Stimulated activated effector memory CD8-positive, alpha-beta T cell treated with anti-CD3 and anti-CD28 coated beads, Interleukin-12 subunit alpha, Interleukin-12 subunit beta, amount 100 ng/mL, for 72 hours (primary cell): ENCODE results near the gene ETV1.

Experiments used
- ATAC-seq: fragments of 150-1000 bp; cut with Tn5 transposase; 2 replicates; pipeline ENCODE4 v1.10.0; 2021
- DNase-seq, 2 donors: peaks; one replicate each; pipeline ENCODE4 v3.0.0; 2021 to 2022; ENCODE audit warnings: low spot score in 2 of 2
- H3K27ac Mint-ChIP-seq: one replicate; pipeline ENCODE4 v1.8.0; 2022; ENCODE audit warnings: mild to moderate bottlenecking, mixed read lengths
- H3K36me3 Mint-ChIP-seq: one replicate; pipeline ENCODE4 v1.8.0; 2022; ENCODE audit warnings: mild to moderate bottlenecking, mixed read lengths
- H3K4me1 Mint-ChIP-seq: one replicate; pipeline ENCODE4 v1.8.0; 2022; ENCODE audit warnings: mixed read lengths
- H3K4me3 Mint-ChIP-seq: one replicate; pipeline ENCODE4 v1.8.0; 2022; ENCODE audit warnings: mild to moderate bottlenecking, mixed read lengths
- H3K9me3 Mint-ChIP-seq: one replicate; pipeline ENCODE4 v1.8.0; 2022; ENCODE audit warnings: mixed read lengths

Gene ETV1

DNA sequence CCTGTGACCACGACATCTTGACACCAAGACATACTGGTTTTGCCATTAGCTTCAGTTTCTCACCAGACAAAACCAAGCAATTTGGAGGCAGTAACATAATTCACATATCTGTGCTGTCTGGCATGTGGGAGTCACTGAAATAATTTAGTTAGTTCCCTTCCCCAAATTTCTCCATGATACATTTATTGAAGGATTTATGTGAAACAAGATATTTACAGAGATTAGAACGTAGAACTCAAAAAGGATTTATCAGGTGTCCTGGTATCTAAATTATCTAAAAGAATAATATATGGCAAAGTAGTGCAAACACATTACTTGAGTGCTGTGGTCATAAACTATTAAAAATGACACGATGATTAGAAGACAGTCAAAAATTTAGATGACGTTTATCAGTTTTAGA is 98.7 kb downstream of the ETV1 start:
- ATAC-seq: no peak
- no peaks in the 10 kb centered on the region for H3K36me3 Mint-ChIP-seq
- DNase-seq: no peak
- peaks cover 2% of the 10 kb centered on the region for H3K4me1 Mint-ChIP-seq
- H3K4me3 Mint-ChIP-seq: no peak overlapping the region
- H3K27ac Mint-ChIP-seq: no peak overlapping the region
- no peaks in the 10 kb centered on the region for H3K9me3 Mint-ChIP-seq

DNA sequence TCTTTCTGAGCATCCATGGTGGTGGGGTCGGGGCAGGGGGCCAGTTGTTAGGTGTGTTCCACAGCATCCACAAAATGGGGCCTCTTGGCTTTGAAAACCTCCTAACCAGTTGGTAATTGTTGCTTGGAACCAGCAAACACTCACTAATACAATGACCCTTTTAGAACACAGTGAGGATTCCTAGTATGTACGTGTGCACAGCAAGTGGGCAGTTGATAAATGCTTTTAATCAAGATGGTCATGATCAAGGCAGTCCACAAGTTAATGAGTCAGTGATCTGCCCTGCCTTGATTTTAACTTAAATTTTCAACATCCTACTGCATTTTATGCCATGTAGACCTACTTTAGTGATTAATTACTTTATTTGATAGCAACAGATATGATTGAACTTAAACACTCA is 103.1 kb downstream of the ETV1 start:
- DNase-seq (no peak), ATAC-seq (no peak)
- H3K4me1 Mint-ChIP-seq: no peaks in the 10 kb centered on the region
- H3K9me3 Mint-ChIP-seq: no peaks in the 10 kb centered on the region
- H3K27ac Mint-ChIP-seq: no peak overlapping the region
- H3K36me3 Mint-ChIP-seq: no peaks in the 10 kb centered on the region
- H3K4me3 Mint-ChIP-seq: no peak overlapping the region

DNA sequence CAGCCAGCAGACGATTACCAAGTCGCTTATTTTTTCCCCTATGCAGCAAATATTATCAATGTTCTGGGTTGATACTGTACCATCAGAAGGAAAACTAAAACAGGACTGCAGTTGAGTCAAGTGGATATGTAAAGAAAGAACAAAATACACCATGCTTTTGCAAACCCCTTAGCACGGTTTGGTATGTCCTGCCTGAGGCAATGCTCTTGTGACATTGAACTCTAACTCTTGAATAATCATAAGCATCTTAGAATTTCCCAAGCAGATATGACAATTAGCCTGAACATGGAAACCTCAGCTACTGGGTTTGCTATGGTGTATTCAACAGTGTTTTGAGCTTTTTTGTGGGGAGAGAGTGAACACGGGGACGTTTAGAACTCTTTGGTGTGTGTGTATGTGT is 107.4 kb downstream of the ETV1 start:
- no peak overlapping the region for H3K27ac Mint-ChIP-seq
- no peaks in the 10 kb centered on the region for H3K4me1 Mint-ChIP-seq
- no peak for DNase-seq
- H3K4me3 Mint-ChIP-seq: no peak overlapping the region
- ATAC-seq: no peak
- no peaks in the 10 kb centered on the region for H3K9me3 Mint-ChIP-seq
- H3K36me3 Mint-ChIP-seq: no peaks in the 10 kb centered on the region

DNA sequence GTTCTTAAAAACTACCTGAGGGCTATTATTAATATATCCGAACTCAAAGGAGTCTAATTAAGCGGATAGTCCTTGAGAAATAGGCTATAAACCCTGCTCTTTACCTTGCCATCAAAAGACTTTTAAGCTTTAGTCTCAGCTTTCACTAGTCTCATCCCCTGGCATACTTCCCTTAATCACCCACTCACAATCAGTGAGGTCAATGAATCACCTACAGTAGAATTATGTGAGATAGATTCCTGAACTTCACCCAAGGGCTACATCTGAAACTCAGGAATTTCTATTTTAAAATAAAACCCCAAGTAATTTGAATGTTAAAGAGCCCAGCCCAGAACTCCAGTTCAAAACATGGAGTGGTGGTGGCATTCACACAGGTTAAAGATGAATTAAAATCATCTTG is 108.7 kb downstream of the ETV1 start:
- no peak for ATAC-seq
- H3K27ac Mint-ChIP-seq: no peak overlapping the region
- H3K36me3 Mint-ChIP-seq: no peaks in the 10 kb centered on the region
- no peak overlapping the region for H3K4me3 Mint-ChIP-seq
- H3K4me1 Mint-ChIP-seq: no peaks in the 10 kb centered on the region
- no peak for DNase-seq
- no peaks in the 10 kb centered on the region for H3K9me3 Mint-ChIP-seq

DNA sequence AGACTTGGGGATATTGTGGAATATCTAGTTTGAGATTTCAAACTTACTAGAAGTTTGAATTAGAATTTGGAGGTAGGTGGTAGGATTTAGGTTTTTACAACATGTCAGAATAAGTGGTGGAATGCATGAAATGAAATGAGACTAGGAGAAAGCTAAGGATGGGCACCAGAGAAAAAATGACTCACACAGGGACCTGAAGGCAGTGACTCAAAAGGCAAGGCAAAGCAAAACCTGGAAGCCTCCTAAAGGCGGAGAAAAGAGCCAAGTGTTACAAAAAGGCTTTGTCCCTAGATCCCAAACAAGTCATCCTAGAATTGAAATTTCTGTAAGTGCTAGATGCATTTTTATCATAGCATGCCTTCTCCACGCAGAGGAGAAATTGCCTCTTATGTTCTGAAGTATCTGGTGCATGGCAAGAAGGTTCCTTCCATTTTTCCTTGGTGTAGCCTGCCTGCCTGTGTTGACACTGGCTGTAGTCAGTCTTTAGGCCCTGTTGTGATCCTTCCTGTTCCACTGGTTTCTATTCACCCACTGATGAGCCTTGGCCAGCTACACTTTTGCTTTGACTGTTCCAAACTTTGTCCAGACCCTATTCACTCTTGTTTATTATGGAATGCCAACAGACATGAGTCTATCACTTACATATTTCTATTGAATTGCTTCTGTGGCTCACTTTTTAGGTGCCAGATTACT is 109.3 kb downstream of the ETV1 start:
- H3K36me3 Mint-ChIP-seq: no peaks in the 10 kb centered on the region
- DNase-seq (no peak), ATAC-seq (no peak)
- no peak overlapping the region for H3K27ac Mint-ChIP-seq
- H3K4me1 Mint-ChIP-seq: no peaks in the 10 kb centered on the region
- no peak overlapping the region for H3K4me3 Mint-ChIP-seq
- no peaks in the 10 kb centered on the region for H3K9me3 Mint-ChIP-seq

DNA sequence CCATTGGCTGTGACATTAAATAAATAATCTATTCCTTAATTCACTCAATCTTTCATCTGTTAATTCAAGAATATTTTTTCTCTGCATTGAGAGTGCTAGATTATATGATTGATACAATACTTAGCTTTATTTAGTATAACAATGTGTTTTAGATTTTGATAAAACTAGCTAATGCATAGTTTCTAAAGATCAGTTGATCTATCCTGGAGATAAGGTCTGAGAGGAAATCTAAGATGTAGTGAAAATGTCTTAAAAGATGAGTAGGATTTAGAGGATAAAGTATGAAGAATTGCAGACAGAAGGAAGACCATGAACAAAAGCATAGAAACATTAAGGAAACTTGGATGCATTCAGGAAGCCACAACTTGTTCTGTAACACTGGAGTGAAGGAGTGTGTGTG is 110.3 kb downstream of the ETV1 start:
- no peak overlapping the region for H3K27ac Mint-ChIP-seq
- H3K4me3 Mint-ChIP-seq: no peak overlapping the region
- peaks cover 5% of the 10 kb centered on the region for H3K4me1 Mint-ChIP-seq
- H3K9me3 Mint-ChIP-seq: no peaks in the 10 kb centered on the region
- H3K36me3 Mint-ChIP-seq: no peaks in the 10 kb centered on the region
- ATAC-seq (no peak), DNase-seq (no peak)

DNA sequence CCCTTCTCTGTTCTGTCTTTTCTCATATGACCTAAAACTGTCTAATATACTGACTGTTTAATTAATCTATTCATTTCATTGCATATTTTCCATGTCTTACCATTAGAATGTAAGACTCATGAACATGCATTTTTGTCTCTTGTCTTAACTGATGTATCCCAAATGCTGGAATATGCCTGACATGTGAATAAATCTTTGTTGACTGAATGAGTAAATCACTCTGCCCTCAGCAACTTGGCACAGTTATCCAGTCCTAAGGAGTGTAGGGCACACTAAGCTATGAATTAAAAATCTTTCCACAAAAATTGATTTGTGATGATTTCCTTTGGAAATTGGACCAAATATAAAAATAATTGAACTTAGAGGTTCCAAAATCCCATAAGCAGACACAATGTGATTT is 111.3 kb downstream of the ETV1 start:
- Mint-ChIP-seq H3K36me3 (no peaks in the 10 kb centered on the region), H3K9me3 (no peaks in the 10 kb centered on the region), H3K4me3 (no peak overlapping the region), H3K4me1 (peaks cover 5% of the 10 kb centered on the region), H3K27ac (no peak overlapping the region)
- ATAC-seq (no peak), DNase-seq (no peak)

DNA sequence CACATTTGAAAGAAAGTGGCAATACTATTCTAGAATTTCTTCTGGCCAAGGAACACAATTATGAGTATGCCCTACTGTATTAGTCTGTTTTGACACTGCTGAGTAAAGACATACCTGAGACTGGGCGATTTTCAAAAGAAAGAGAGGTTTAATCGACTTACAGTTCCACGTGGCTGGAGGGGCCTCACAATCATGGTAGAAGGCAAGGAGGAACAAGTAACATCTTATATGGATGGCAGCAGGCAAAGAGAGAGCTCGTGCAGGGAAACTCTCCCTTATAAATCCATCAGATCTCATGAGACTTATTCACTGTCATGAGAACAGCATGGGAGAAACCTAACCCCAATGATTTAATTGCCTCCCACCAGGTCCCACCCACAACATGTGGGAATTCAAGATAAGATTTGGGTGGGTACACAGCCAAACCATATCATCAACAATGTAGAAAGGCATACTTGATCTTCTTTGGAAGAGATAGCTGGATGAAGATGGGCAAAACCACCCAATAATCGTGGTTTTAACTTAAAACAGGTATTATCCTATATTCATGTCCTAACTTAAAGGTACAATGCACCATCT is 113.9 kb downstream of the ETV1 start:
- no peak for ATAC-seq

DNA sequence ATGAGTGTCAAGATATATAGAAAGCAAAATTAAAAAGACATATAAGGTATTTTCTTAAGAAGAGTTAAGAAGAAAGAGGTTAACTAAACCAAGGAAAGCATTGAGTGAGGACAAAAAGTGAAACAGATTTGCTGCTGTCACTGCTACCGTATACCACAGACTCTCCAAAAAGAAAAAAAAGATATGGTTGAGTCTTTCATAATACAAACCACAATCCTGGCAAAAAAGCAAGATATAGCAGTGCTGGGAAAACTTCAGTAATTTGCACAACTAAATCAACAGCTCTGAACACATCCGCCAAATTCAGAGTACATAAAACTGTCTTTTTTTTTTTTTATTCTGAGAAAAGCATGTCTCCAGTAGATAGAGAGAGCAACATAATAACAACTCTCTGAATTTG is 114.7 kb downstream of the ETV1 start:
- no peaks in the 10 kb centered on the region for H3K9me3 Mint-ChIP-seq
- no peak overlapping the region for H3K27ac Mint-ChIP-seq
- H3K4me3 Mint-ChIP-seq: no peak overlapping the region
- ATAC-seq (no peak), DNase-seq (no peak)
- H3K4me1 Mint-ChIP-seq: peaks cover 5% of the 10 kb centered on the region
- H3K36me3 Mint-ChIP-seq: no peaks in the 10 kb centered on the region

More for the DNA sequence above, 113.9 kb downstream of the ETV1 start:
- peaks cover 5% of the 10 kb centered on the region for H3K4me1 Mint-ChIP-seq
- H3K36me3 Mint-ChIP-seq: no peaks in the 10 kb centered on the region
- H3K4me3 Mint-ChIP-seq: no peak overlapping the region
- H3K27ac Mint-ChIP-seq: no peak overlapping the region
- DNase-seq: no peak
- H3K9me3 Mint-ChIP-seq: no peaks in the 10 kb centered on the region

DNA sequence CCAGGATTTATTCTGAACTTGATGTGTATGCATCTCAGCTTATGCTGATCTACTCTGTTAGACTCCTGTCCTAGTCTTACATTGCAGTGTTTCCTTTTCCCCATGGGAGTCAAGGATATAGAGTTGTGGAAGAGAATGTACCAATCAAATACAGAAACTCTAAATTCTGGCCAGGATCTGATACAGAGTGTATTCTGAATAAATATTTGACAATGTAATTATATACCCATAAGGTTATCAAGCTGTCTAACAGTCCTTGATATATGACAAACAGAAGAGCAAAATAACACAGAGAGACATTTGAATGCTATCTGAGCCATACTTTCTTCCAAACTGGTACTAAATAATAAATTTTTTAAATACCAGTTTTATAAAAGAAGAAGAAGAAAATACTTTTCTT is 116.8 kb downstream of the ETV1 start:
- Mint-ChIP-seq H3K27ac (no peak overlapping the region), H3K4me3 (no peak overlapping the region), H3K9me3 (no peaks in the 10 kb centered on the region), H3K4me1 (peaks cover 5% of the 10 kb centered on the region), H3K36me3 (no peaks in the 10 kb centered on the region)
- DNase-seq (no peak), ATAC-seq (no peak)

DNA sequence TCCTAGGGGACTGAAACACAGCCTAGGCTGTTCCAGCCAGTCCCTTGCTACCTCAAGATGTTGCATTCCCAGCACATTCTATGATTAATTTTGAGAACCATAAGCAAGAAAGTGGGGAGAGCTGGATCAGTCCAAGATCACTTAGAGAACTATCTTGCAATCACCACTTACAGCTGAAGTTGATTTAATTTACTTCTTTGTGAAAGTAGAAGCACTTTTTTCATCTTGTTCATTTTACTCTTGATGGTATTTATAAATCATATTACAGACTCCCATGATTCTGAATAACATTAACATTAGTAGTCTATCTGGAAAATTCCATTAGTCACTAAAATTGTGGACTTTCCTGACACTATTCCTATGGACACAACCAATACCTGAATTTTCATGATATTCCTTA is 118.5 kb downstream of the ETV1 start:
- peaks cover 5% of the 10 kb centered on the region for H3K4me1 Mint-ChIP-seq
- DNase-seq (no peak), ATAC-seq (no peak)
- no peaks in the 10 kb centered on the region for H3K36me3 Mint-ChIP-seq
- H3K9me3 Mint-ChIP-seq: peaks cover 3% of the 10 kb centered on the region
- no peak overlapping the region for H3K27ac Mint-ChIP-seq
- H3K4me3 Mint-ChIP-seq: no peak overlapping the region

DNA sequence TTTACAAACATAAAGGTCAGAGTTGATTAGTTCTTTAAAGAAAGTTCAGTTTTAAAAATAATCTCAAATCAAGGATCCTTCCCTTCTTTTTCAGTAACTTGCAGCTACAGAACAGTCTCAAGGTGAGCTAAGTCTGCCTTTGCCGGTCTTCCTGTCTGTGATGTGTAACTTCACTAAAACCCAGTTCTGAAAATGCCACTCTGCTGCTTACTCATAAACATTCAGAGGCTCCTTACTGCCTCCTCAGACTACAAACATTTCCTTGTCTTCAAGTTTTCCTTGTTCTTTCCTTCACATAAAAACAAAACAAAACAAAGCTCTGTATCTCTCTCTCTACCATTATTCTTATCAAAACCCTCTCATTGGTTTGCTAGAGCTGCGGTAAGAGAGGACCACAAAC is 128.7 kb downstream of the ETV1 start:
- H3K27ac Mint-ChIP-seq: no peak overlapping the region
- no peak for DNase-seq
- ATAC-seq: no peak
- H3K36me3 Mint-ChIP-seq: no peaks in the 10 kb centered on the region
- no peaks in the 10 kb centered on the region for H3K9me3 Mint-ChIP-seq
- H3K4me1 Mint-ChIP-seq: peaks cover 5% of the 10 kb centered on the region
- no peak overlapping the region for H3K4me3 Mint-ChIP-seq

DNA sequence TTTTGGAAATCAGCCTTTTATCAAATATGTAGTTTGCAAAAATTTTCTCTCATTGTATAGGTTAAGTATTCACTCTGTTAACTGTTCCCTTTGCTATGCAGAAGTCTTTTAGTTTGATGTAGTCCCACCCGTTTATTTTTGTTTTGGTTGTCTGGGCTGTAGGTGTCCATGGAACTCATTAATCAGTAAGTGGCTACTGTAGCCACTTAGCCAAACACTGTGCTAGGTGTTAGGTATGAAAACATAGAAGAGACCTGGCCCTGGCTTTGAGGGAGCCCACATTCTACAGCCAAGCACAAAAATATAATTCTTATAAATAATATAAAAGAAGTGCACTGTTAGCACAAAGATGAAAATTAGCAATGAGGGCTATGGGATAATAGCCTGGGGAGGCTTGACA is 133.5 kb downstream of the ETV1 start:
- Mint-ChIP-seq H3K9me3 (no peaks in the 10 kb centered on the region), H3K4me1 (peaks cover 14% of the 10 kb centered on the region), H3K36me3 (no peaks in the 10 kb centered on the region), H3K27ac (no peak overlapping the region), H3K4me3 (no peak overlapping the region)
- DNase-seq (no peak), ATAC-seq (no peak)

DNA sequence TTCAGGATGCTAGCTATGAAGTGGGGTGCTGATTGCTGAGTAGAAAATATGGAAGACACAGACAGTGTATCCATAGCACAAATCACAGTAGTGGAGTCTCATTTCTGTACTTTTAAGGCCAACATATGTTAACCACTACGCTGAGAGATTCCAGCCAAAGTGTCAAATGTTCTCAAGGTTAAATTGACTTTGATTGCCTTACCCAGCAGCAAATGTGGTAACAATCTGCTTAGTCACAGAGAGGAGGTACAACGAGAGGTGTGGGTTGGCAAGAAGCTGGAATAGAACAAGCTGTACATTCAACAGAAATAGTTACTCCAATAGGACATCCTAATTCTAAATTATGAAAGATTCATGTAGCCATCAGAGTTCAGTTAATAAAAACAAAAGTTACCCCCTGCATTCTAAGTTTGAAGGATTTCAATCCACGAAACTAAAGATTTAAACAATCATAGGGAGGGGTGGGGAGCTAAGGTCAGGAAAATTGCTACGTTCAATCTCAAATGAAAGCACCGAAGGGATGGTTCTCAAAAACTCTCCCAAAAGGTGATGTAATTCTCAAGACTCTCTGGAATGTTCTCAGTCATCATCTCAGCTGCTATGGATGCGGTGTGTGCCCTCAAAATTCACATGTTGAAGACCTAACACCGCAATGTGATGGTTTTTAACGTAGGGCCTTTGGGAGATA is 137.0 kb downstream of the ETV1 start:
- H3K4me1 Mint-ChIP-seq: peaks cover 28% of the 10 kb centered on the region
- peak; percentile 70 for ATAC-seq
- H3K27ac Mint-ChIP-seq: no peak overlapping the region
- no peak overlapping the region for H3K4me3 Mint-ChIP-seq
- no peak for DNase-seq
- H3K36me3 Mint-ChIP-seq: no peaks in the 10 kb centered on the region
- no peaks in the 10 kb centered on the region for H3K9me3 Mint-ChIP-seq

DNA sequence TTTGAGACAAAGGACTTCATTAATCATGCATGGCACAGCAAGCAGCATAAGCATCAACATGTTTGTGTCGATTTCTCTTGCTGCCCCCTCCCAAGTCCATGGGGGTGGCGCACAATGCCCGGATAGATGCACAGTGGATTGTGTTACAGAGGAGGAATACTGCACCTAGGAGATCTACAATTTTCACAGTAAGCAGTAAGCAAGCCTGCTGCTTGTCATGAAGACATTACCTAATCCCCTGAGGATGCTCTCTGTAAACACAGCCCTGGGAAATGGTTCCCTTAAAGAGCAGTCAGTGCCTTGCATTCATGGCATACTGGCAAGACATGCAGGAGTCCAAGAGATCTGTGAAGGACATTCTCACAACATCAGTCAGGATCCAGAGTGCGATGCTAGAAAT is 137.7 kb downstream of the ETV1 start:
- no peaks in the 10 kb centered on the region for H3K9me3 Mint-ChIP-seq
- ATAC-seq: no peak

DNA sequence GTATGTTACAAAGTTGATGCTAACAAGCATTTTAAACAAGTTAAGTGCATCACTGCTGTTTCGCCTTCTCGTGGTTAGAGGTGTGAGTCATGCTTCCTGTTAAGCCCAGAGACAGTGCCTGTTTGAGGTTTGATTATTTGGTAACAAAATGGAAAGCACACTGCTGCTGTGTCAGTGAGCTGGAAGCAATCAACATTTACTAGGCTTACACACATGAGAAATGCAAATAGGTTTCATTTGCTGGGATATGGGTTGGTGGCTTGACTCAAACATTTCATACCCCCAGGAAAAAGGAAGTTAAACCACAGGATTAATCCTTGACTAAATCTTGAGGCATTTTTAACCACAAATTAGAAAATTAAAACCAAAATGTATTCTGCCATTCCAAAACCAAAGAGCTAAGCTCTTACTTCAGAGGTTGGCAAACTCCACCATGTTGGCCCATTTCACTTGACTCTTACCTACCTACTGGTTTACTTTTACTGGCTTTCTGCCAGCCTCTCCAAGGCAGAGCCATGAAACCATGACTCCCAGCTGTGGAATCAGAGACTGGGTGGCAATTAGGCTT is 139.2 kb downstream of the ETV1 start:
- DNase-seq (peak; percentile 28 to 73), ATAC-seq (peak; percentile 99)
- H3K4me3 Mint-ChIP-seq: peak overlapping the region; percentile 34
- peak overlapping the region; percentile 44 for H3K27ac Mint-ChIP-seq
- H3K9me3 Mint-ChIP-seq: no peaks in the 10 kb centered on the region
- H3K4me1 Mint-ChIP-seq: peaks cover 28% of the 10 kb centered on the region
- H3K36me3 Mint-ChIP-seq: no peaks in the 10 kb centered on the region

More for the DNA sequence above, 137.7 kb downstream of the ETV1 start:
- Mint-ChIP-seq H3K4me3 (no peak overlapping the region), H3K4me1 (peaks cover 28% of the 10 kb centered on the region), H3K27ac (no peak overlapping the region), H3K36me3 (no peaks in the 10 kb centered on the region)
- no peak for DNase-seq
